NCI-H2171 treated with DMSO at 0.1 percent for 48 hours (cell line): ENCODE measurements around the gene SLIT3.
A peak's percentile ranks its signal among the peaks of the same experiment; 100 is the strongest.

Experiments used
- DNase-seq: peaks from one replicate; lab custom pipeline; 2025; lab: John Stamatoyannopoulos, UW

SLIT3 gene

GRCh38 chr5:168925160-168925559 is 375.8 kb downstream of the SLIT3 start:
- DNase-seq: no peak

GRCh38 chr5:168921147-168921866 is 379.6 kb downstream of the SLIT3 start:
- no peak for DNase-seq

- DNase-seq: no peak
Observed at GRCh38 chr5:168920019-168920810, 380.7 kb downstream of the SLIT3 start.

GRCh38 chr5:168917947-168918600 is 382.9 kb downstream of the SLIT3 start:
- DNase-seq: no peak

GRCh38 chr5:168916852-168917251 is 384.1 kb downstream of the SLIT3 start:
- DNase-seq: no peak

GRCh38 chr5:168916266-168916665 is 384.7 kb downstream of the SLIT3 start:
- no peak for DNase-seq

GRCh38 chr5:168914491-168914890 is 386.4 kb downstream of the SLIT3 start:
- DNase-seq: no peak

- no peak for DNase-seq
Observed at GRCh38 chr5:168910874-168911273, 390.1 kb downstream of the SLIT3 start.

- no peak for DNase-seq
Observed at GRCh38 chr5:168908207-168908606, 392.7 kb downstream of the SLIT3 start.

- no peak for DNase-seq
Observed at GRCh38 chr5:168903061-168903460, 397.9 kb downstream of the SLIT3 start.

- no peak for DNase-seq
Observed at GRCh38 chr5:168899673-168900072, 401.3 kb downstream of the SLIT3 start.

- DNase-seq: no peak
Observed at GRCh38 chr5:168899264-168899663, 401.7 kb downstream of the SLIT3 start.

GRCh38 chr5:168898247-168898911 is 402.6 kb downstream of the SLIT3 start:
- DNase-seq: peak; percentile 82

- no peak for DNase-seq
Observed at GRCh38 chr5:168897387-168898122, 403.4 kb downstream of the SLIT3 start.

- no peak for DNase-seq
Observed at GRCh38 chr5:168895295-168896071, 405.5 kb downstream of the SLIT3 start.

- no peak for DNase-seq
Observed at GRCh38 chr5:168893283-168893682, 407.7 kb downstream of the SLIT3 start.

GRCh38 chr5:168892618-168893186 is 408.2 kb downstream of the SLIT3 start:
- DNase-seq: no peak

- no peak for DNase-seq
Observed at GRCh38 chr5:168890816-168891812, 409.8 kb downstream of the SLIT3 start.

GRCh38 chr5:168889039-168889438 is 411.9 kb downstream of the SLIT3 start:
- no peak for DNase-seq
